Dermis microvascular lymphatic vessel endothelial cell (primary cell): Measurements from ENCODE around the gene PHLDA2. TPM values are rescaled to one million over a fixed set of nuclear protein-coding genes. Genes with fewer than 3 reads are reported as not detected.

Source experiments
- DNase-seq, 2 donors: peaks; one replicate each; pipeline versions ENCODE4 v3.0.0 to v3.0.0-alpha.2; 2010; ENCODE audit warnings: low read depth in 2 of 2
- total RNA-seq: library from RNA; depleted of rRNA; stranded (reverse); fragments of >200 nt; gene quantifications from 2 replicates; pipeline ENCODE4 v1.2.1, GENCODE V29; 2014

Gene PHLDA2
- total RNA-seq, 1 donor from 2014 or later = 2.4 TPM

GRCh38 chr11:2929950-2930703, 907 bp upstream of the PHLDA2 start:
- peak in 1 of 2 donors; percentile 69 for DNase-seq

- DNase-seq = peak in 1 of 2 donors; percentile 67
Observed at GRCh38 chr11:2929531-2929949, 320 bp upstream of the PHLDA2 start.

- DNase-seq = no peak
Observed at GRCh38 chr11:2927851-2928604, 1.2 kb downstream of the PHLDA2 start.

GRCh38 chr11:2927121-2927800, 2.0 kb downstream of the PHLDA2 start:
- DNase-seq = no peak

GRCh38 chr11:2926611-2927051, 2.6 kb downstream of the PHLDA2 start:
- DNase-seq = no peak

GRCh38 chr11:2924821-2925675, 4.2 kb downstream of the PHLDA2 start:
- DNase-seq = no peak

- no peak for DNase-seq
Observed at GRCh38 chr11:2924381-2924780, 4.8 kb downstream of the PHLDA2 start.

GRCh38 chr11:2923446-2924375, 5.5 kb downstream of the PHLDA2 start:
- DNase-seq = no peak

GRCh38 chr11:2922655-2923054, 6.6 kb downstream of the PHLDA2 start:
- no peak for DNase-seq

GRCh38 chr11:2921742-2922493, 7.3 kb downstream of the PHLDA2 start:
- DNase-seq = no peak

- no peak for DNase-seq
Observed at GRCh38 chr11:2921261-2921660, 8.0 kb downstream of the PHLDA2 start.

- no peak for DNase-seq
Observed at GRCh38 chr11:2920343-2920742, 8.9 kb downstream of the PHLDA2 start.

- no peak for DNase-seq
Observed at GRCh38 chr11:2919837-2920236, 9.4 kb downstream of the PHLDA2 start.

- no peak for DNase-seq
Observed at GRCh38 chr11:2919188-2919587, 10.0 kb downstream of the PHLDA2 start.

GRCh38 chr11:2917842-2918490, 11.3 kb downstream of the PHLDA2 start:
- DNase-seq = no peak

GRCh38 chr11:2916892-2917645, 12.2 kb downstream of the PHLDA2 start:
- DNase-seq = no peak

- no peak for DNase-seq
Observed at GRCh38 chr11:2916114-2916891, 12.9 kb downstream of the PHLDA2 start.
